K562 (cell line): Measurements from ENCODE around the gene GPALPP1. TPM values are rescaled to one million over a fixed set of nuclear protein-coding genes. Genes with fewer than 3 reads are reported as not detected.

Source experiments
- ASH1L ChIP-seq: fragments of 450-650 bp; IDR thresholded peaks from 2 replicates; pipeline ENCODE4 v1.6.1; 2018; ENCODE audit warnings: borderline replicate concordance, mild to moderate bottlenecking, low read depth; ENCODE audit not compliant: partially characterized antibody
- CBX5 ChIP-seq: IDR thresholded peaks from 2 replicates; pipeline ENCODE4 v1.6.1; 2014; ENCODE audit warnings: low read depth, borderline replicate concordance
- CEBPB ChIP-seq: fragments of 450-650 bp; IDR thresholded peaks from 2 replicates; pipeline ENCODE4 v1.6.1; 2016; ENCODE audit warnings: missing genetic modification characterization, missing compliant biosample characterization
- CSDE1 ChIP-seq, 2 experiments: fragments of 450-650 bp; IDR thresholded peaks; 2 replicates each; pipeline ENCODE4 v1.6.1; 2016; ENCODE audit warnings: mild to moderate bottlenecking in 1 of 2
- HMG20A ChIP-seq: fragments of 450-650 bp; formaldehyde crosslinking; conservative IDR thresholded peaks from 2 replicates; pipeline ENCODE4 v1.4.0; 2020; ENCODE audit warnings: mild to moderate bottlenecking, mixed read lengths
- LEF1 ChIP-seq: fragments of 450-650 bp; IDR thresholded peaks from 2 replicates; pipeline ENCODE4 v1.6.1; 2016; ENCODE audit warnings: mild to moderate bottlenecking
- NCOA6 ChIP-seq: fragments of 450-650 bp; IDR thresholded peaks from 2 replicates; pipeline ENCODE4 v1.6.1; 2017; ENCODE audit warnings: mild to moderate bottlenecking
- NFATC3 ChIP-seq: fragments of 450-650 bp; IDR thresholded peaks from 2 replicates; pipeline ENCODE4 v1.6.1; 2017; ENCODE audit warnings: mild to moderate bottlenecking
- NR2C1 ChIP-seq, 2 experiments: fragments of 450-650 bp; IDR thresholded peaks; 2 replicates each; pipeline ENCODE4 v1.6.1; 2017; ENCODE audit warnings: mild to moderate bottlenecking in 2 of 2, antibody characterized with exemption in 1 of 2, inconsistent platforms in 1 of 2, missing compliant biosample characterization in 1 of 2, missing genetic modification characterization in 1 of 2
- POLR2AphosphoS2 ChIP-seq: IDR thresholded peaks from 2 replicates; pipeline ENCODE4 v1.6.1; 2012; ENCODE audit warnings: low read length, improper control_type of control experiment
- POLR2AphosphoS5 ChIP-seq: IDR thresholded peaks from 2 replicates; pipeline ENCODE4 v1.6.1; 2011; ENCODE audit warnings: mild to moderate bottlenecking, low read depth, low read length, moderate library complexity; ENCODE audit not compliant: control insufficient read depth, insufficient read depth
- PTBP1 ChIP-seq: fragments of 200-400 bp; formaldehyde crosslinking; IDR thresholded peaks from 2 replicates; pipeline ENCODE4 v1.6.1; 2017; ENCODE audit warnings: low read depth, low read length
- SREBF2 ChIP-seq: sonication (generic); formaldehyde crosslinking; IDR thresholded peaks from 2 replicates; pipeline ENCODE4 v1.4.0; 2020; ENCODE audit warnings: mild to moderate bottlenecking, missing genetic modification reagents
- TBP ChIP-seq: optimal IDR thresholded peaks from 2 replicates; pipeline ENCODE3; 2011; ENCODE audit warnings: low read depth, low read length, improper control_type of control experiment
- TRIM28 ChIP-seq: fragments of 450-650 bp; IDR thresholded peaks from 2 replicates; pipeline ENCODE4 v1.6.1; 2017
- ZEB2 ChIP-seq: fragments of 450-650 bp; IDR thresholded peaks from 2 replicates; pipeline ENCODE4 v1.6.1; 2016
- ZKSCAN8 ChIP-seq: fragments of 200-800 bp; sonication (Bioruptor generic); IDR thresholded peaks from 2 replicates; pipeline ENCODE4 v1.6.1; 2016; ENCODE audit warnings: missing genetic modification characterization, missing compliant biosample characterization
- ZNF124 ChIP-seq: sonication (generic); formaldehyde crosslinking; IDR thresholded peaks from 2 replicates; pipeline ENCODE4 v1.8.1; 2022; ENCODE audit warnings: missing genetic modification reagents
- ZNF3 ChIP-seq: fragments of 250-450 bp; sonication (Bioruptor Pico); IDR thresholded peaks from 2 replicates; pipeline ENCODE4 v1.5.0; 2021; ENCODE audit warnings: mild to moderate bottlenecking, moderate library complexity
- ZNF778 ChIP-seq: fragments of 450-650 bp; formaldehyde crosslinking; IDR thresholded peaks from 2 replicates; pipeline ENCODE4 v1.4.0; 2020; ENCODE audit warnings: mild to moderate bottlenecking, moderate library complexity
- polyA plus RNA-seq, 8 experiments: library from polyadenylated mRNA; depleted of rRNA in 4 of 8; stranded (reverse) in 5 of 8; unstranded in 3 of 8; fragments of >200 nt; fragmentation: Nextera tagmentation in 2 of 8; fragmentation: Illumina TruSeq in 1 of 8; extraction: Ambion mirVana in 2 of 8; extraction: Trizol in 1 of 8; gene quantifications; 2 replicates each; pipeline versions ENCODE4 v1.2.1 to v1.2.3, GENCODE V29; 2011 to 2014; ENCODE audit warnings: inconsistent platforms in 1 of 8, missing spikeins in 1 of 8
- total RNA-seq, 7 experiments: library from RNA; depleted of rRNA in 6 of 7; stranded (reverse); fragments of >200 nt in 6 of 7; fragmentation: Illumina TruSeq in 2 of 7; extraction: Trizol in 2 of 7; gene quantifications; 2 replicates each; pipeline versions ENCODE4 v1.2.1 to v1.2.3, GENCODE V29; 2011 to 2021; ENCODE audit warnings: low replicate concordance in 1 of 7
- TF ChIP-seq, protein P1 (sequence below): fragments of 450-650 bp; IDR thresholded peaks from 2 replicates; pipeline ENCODE4 v1.6.1; 2017; ENCODE audit warnings: antibody characterized with exemption, mild to moderate bottlenecking
- TF ChIP-seq, protein P2 (sequence below): IDR thresholded peaks from 2 replicates; pipeline ENCODE4 v1.6.1; 2012; ENCODE audit warnings: low read depth, low read length, improper control_type of control experiment, borderline replicate concordance
- TF ChIP-seq, protein P3 (sequence below), 2 experiments: fragments of 450-650 bp; IDR thresholded peaks; 2 replicates each; pipeline ENCODE4 v1.6.1; 2016

Gene GPALPP1
- total and polyA plus RNA-seq, 9 of the 15 experiments (the other 6 are each of a cell fraction or from before 2014, with no cell fraction given): 8.1 to 22.3 (median 18.5) TPM

DNA sequence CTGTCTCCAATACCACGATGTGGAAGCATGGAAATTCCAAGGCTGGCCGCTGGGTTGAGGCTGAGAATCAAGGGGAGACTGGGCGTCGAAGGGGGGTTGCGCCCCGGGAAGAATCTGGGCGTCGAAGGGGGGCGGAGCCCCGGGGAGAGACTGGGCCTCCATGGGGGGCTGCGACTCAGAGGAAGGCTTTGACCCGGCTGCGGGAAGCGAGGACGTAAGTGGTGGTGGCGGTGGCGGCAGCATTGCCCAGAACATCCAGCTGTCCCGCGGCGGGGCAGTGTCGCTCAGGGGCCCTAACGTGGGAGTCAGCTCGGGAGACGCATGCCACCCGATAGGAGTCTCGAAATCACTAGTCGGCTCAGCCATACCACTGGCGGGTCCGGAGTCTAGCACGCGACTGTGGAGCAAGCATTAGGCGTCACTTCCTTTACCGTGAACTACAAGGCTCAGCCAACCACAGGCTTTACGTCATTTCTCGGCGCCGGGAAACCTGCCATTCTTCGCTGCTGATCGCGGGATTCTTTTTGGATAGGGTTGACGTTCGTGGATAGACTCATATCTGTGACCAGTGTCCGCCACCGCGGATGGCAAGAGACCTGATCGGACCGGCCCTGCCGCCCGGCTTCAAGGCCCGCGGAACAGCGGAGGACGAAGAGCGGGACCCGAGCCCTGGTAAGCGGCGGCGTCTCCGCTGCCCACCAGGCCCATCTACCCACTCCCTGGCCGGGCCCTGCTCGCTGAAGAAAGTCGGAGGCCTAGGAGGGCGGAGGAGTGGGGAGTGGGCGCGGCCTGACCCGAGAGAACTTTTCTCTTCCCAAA lies at the start of gene GPALPP1, which contains the start of gene NUFIP1 (continued):
- TF ChIP-seq, protein P1, sequence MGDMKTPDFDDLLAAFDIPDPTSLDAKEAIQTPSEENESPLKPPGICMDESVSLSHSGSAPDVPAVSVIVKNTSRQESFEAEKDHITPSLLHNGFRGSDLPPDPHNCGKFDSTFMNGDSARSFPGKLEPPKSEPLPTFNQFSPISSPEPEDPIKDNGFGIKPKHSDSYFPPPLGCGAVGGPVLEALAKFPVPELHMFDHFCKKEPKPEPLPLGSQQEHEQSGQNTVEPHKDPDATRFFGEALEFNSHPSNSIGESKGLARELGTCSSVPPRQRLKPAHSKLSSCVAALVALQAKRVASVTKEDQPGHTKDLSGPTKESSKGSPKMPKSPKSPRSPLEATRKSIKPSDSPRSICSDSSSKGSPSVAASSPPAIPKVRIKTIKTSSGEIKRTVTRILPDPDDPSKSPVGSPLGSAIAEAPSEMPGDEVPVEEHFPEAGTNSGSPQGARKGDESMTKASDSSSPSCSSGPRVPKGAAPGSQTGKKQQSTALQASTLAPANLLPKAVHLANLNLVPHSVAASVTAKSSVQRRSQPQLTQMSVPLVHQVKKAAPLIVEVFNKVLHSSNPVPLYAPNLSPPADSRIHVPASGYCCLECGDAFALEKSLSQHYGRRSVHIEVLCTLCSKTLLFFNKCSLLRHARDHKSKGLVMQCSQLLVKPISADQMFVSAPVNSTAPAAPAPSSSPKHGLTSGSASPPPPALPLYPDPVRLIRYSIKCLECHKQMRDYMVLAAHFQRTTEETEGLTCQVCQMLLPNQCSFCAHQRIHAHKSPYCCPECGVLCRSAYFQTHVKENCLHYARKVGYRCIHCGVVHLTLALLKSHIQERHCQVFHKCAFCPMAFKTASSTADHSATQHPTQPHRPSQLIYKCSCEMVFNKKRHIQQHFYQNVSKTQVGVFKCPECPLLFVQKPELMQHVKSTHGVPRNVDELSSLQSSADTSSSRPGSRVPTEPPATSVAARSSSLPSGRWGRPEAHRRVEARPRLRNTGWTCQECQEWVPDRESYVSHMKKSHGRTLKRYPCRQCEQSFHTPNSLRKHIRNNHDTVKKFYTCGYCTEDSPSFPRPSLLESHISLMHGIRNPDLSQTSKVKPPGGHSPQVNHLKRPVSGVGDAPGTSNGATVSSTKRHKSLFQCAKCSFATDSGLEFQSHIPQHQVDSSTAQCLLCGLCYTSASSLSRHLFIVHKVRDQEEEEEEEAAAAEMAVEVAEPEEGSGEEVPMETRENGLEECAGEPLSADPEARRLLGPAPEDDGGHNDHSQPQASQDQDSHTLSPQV: no peak
- TF ChIP-seq POLR2AphosphoS5 (peak; percentile 65), POLR2AphosphoS2 (no peak), HMG20A (CRISPR knock-in tag) (no peak), TRIM28 (no peak), NFATC3 (no peak), CBX5 (no peak), ZNF778 (no peak), ZNF124 (no peak), ZNF3 (CRISPR knock-in tag) (no peak), CSDE1 (IDR thresholded peaks at IDR 0.05) (no peak), ZKSCAN8 (CRISPR knock-in tag) (no peak), ASH1L (no peak), SREBF2 (CRISPR knock-in tag) (no peak), CEBPB (tag) (0 out of 2 replicates have a peak, but pooled peaks have one; percentile 7), PTBP1 (no peak), NCOA6 (no peak), ZEB2 (no peak), LEF1 (no peak), TBP (peak; percentile 74), NR2C1 (IDR thresholded peaks at IDR 0.05) (0 out of 2 replicates have a peak, but pooled peaks have one; percentile 24), NR2C1 (tag; IDR thresholded peaks at IDR 0.05) (peak; percentile 53)
- TF ChIP-seq, protein P2, sequence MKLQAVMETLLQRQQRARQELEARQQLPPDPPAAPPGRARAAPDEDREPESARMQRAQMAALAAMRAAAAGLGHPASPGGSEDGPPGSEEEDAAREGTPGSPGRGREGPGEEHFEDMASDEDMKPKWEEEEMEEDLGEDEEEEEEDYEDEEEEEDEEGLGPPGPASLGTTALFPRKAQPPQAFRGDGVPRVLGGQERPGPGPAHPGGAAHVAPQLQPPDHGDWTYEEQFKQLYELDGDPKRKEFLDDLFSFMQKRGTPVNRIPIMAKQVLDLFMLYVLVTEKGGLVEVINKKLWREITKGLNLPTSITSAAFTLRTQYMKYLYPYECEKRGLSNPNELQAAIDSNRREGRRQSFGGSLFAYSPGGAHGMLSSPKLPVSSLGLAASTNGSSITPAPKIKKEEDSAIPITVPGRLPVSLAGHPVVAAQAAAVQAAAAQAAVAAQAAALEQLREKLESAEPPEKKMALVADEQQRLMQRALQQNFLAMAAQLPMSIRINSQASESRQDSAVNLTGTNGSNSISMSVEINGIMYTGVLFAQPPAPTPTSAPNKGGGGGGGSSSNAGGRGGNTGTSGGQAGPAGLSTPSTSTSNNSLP: no peak
- TF ChIP-seq, protein P3, sequence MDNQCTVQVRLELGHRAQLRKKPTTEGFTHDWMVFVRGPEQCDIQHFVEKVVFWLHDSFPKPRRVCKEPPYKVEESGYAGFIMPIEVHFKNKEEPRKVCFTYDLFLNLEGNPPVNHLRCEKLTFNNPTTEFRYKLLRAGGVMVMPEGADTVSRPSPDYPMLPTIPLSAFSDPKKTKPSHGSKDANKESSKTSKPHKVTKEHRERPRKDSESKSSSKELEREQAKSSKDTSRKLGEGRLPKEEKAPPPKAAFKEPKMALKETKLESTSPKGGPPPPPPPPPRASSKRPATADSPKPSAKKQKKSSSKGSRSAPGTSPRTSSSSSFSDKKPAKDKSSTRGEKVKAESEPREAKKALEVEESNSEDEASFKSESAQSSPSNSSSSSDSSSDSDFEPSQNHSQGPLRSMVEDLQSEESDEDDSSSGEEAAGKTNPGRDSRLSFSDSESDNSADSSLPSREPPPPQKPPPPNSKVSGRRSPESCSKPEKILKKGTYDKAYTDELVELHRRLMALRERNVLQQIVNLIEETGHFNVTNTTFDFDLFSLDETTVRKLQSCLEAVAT (IDR thresholded peaks at IDR 0.05): no peak; a peak in 2 of 4 replicates
